ENCODE measurements around the gene CNOT2.
A peak's percentile ranks its signal among the peaks of the same experiment; 100 is the strongest.

Gene CNOT2

GRCh38 chr12:70242695-70243509 lies at the start of gene CNOT2:
Gene CNOT2 (plus strand): TSS chr12:70243433. CDS start chr12:70278227, 34,794 bp downstream.
- DNase-seq (ENCODE audit: low spot score): peak; percentile 87

- DNase-seq (ENCODE audit: low spot score): no peak
Measured at GRCh38 chr12:70194076-70194475, 49.2 kb upstream of the CNOT2 start.

- DNase-seq (ENCODE audit: low spot score): no peak
Measured at GRCh38 chr12:70196811-70197281, 46.4 kb upstream of the CNOT2 start.

- DNase-seq (ENCODE audit: low spot score): no peak
Measured at GRCh38 chr12:70197345-70197744, 45.9 kb upstream of the CNOT2 start.

- DNase-seq (ENCODE audit: low spot score): no peak
Measured at GRCh38 chr12:70213707-70214106, 29.5 kb upstream of the CNOT2 start.

- no peak for DNase-seq (ENCODE audit: low spot score)
Measured at GRCh38 chr12:70214972-70215617, 28.1 kb upstream of the CNOT2 start.

GRCh38 chr12:70217416-70217815 lies 25.8 kb upstream of the CNOT2 start:
- DNase-seq (ENCODE audit: low spot score): no peak

- DNase-seq (ENCODE audit: low spot score): no peak
Measured at GRCh38 chr12:70221626-70222025, 21.6 kb upstream of the CNOT2 start.

- no peak for DNase-seq (ENCODE audit: low spot score)
Measured at GRCh38 chr12:70227911-70228310, 15.3 kb upstream of the CNOT2 start.

- DNase-seq (ENCODE audit: low spot score): no peak
Measured at GRCh38 chr12:70230934-70231606, 12.2 kb upstream of the CNOT2 start.

- no peak for DNase-seq (ENCODE audit: low spot score)
Measured at GRCh38 chr12:70236990-70237389, 6.2 kb upstream of the CNOT2 start.

- no peak for DNase-seq (ENCODE audit: low spot score)
Measured at GRCh38 chr12:70240673-70241072, 2.6 kb upstream of the CNOT2 start.

- DNase-seq (ENCODE audit: low spot score): no peak
Measured at GRCh38 chr12:70241845-70242244, 1.4 kb upstream of the CNOT2 start.

GRCh38 chr12:70243510-70244371 lies 508 bp downstream of the CNOT2 start:
- DNase-seq (ENCODE audit: low spot score): peak; percentile 55

- no peak for DNase-seq (ENCODE audit: low spot score)
Measured at GRCh38 chr12:70244409-70244808, 1.2 kb downstream of the CNOT2 start.

GRCh38 chr12:70245458-70245857 lies 2.2 kb downstream of the CNOT2 start:
- DNase-seq (ENCODE audit: low spot score): no peak

- no peak for DNase-seq (ENCODE audit: low spot score)
Measured at GRCh38 chr12:70246580-70246979, 3.3 kb downstream of the CNOT2 start.

GRCh38 chr12:70247653-70248199 lies 4.5 kb downstream of the CNOT2 start:
- no peak for DNase-seq (ENCODE audit: low spot score)

GRCh38 chr12:70248876-70249275 lies 5.6 kb downstream of the CNOT2 start:
- DNase-seq (ENCODE audit: low spot score): no peak

- no peak for DNase-seq (ENCODE audit: low spot score)
Measured at GRCh38 chr12:70249903-70250302, 6.7 kb downstream of the CNOT2 start.

- no peak for DNase-seq (ENCODE audit: low spot score)
Measured at GRCh38 chr12:70251226-70251625, 8.0 kb downstream of the CNOT2 start.

- no peak for DNase-seq (ENCODE audit: low spot score)
Measured at GRCh38 chr12:70251661-70252060, 8.4 kb downstream of the CNOT2 start.

All from CD4-positive, alpha-beta T cell treated with Interleukin-15 for 4 hours (primary cell).